HG03571 (cell line): Measurements from ENCODE around the gene AKAP13.

Source experiments
- ATAC-seq: cut with Tn5 transposase; IDR thresholded peaks from one replicate; pipeline ENCODE4 v1.9.1; 2021; ENCODE audit not compliant: unreplicated experiment

Gene AKAP13

DNA sequence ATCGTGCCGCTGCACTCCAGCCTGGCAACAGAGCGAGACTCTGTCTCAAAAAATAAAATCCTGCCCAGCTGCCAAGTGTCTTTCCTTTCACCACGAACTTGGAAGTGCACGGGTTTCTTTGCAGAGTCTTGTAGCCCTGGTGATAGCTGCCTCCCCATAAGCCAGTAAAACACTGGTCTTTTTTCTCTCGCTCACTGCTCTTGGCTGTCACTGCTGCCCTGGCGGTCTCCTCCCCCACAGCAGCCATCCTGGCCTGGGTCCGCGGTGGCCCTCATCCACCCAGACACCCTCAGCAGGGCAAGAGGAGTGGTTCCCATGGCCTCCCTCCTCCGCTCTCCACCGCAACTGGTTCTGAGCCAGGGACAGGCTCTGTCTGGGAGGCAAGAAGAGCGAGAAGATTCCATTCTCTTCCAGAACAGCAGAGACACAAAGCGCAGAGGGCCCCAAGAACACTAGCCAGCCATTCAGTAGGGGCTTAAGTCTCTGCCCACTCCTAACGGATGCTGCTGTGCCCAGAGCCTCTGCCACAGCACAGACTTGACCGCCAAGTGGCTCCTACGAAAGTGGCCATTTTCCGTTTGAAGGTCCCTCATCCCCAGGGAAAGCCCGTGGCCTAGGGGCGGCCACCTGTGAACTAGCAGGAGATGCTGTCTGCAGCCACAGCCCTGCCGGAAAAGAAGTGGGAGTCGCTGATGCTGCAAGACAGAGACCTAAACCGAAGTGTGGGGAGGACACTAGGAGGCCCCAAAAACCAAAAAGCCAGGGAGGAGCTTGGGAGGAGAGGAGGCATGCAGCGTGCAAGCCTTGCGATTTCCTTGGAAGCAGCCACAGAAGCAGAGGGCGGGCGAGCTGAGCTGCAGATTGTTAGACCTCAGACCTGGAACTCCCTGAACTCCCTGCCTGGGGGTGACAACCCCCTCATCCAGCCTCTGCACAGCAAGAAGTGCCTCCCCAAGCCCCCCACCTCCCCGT lies 370.2 kb downstream of the AKAP13 start:
- no peak for ATAC-seq

GRCh38 chr15:85751291-85752123 lies 371.1 kb downstream of the AKAP13 start:
- ATAC-seq = no peak

DNA sequence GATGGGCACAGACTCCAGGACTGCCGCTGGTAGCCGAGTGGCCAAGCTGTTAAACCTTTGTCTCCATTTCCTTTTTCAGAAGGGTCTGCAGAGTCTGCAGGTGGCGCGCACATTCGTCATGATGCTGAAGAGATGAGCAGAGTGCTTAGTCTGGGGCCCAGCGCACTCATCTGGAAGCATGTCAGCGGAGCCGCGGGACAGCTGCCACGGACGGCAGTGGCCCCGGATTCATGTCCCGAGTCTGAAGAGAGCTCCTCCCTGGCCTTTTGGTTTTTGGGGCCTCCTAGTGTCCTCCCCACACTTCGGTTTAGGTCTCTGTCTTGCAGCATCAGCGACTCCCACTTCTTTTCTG lies 371.7 kb downstream of the AKAP13 start:
- no peak for ATAC-seq

DNA sequence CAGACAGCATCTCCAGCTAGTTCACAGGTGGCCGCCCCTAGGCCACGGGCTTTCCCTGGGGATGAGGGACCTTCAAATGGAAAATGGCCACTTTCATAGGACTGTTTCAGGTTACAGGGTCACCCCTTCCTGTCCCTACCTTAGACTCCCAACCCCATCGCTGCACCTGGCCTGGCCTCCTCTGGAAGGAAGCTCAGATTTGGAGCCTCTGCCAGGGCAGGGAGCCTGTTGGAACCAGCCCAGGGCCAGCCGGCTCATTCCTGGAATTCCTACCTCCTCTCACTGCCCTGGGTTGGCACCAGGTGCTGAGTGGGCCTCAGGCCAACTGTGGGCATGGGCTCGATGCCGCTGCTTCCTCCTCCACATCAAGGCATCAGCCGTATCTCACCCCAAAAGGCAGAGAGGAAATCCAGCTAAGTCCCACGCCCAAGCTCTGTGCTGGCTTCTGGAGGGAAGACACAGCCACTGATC lies 372.1 kb downstream of the AKAP13 start:
- ATAC-seq = no peak

- ATAC-seq = no peak
These were observed 372.9 kb downstream of the AKAP13 start for GRCh38 chr15:85753261-85753660.

- ATAC-seq = no peak
These were observed 373.5 kb downstream of the AKAP13 start for GRCh38 chr15:85753791-85754452.

DNA sequence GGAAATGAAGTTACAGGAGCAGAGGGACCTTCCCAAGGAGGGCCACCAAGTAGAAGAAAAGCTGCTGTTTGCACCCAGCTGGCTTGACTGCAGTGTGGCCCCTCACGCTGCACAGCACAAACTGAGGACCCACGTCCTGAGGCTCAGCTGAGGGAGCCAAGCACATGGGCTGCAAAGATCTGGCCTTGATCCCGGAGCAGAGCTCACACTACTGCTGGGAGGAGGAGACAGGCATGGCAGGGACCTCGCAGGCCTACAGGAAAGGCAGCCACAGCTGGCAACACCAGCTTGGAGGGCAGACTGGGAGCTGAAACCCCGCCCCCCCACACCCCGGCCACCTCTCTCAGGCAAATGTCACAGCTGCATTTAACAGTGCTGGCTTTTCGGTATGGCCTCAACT lies 374.6 kb downstream of the AKAP13 start:
- no peak for ATAC-seq

- ATAC-seq = no peak
These were observed 375.1 kb downstream of the AKAP13 start for GRCh38 chr15:85755471-85755870.

DNA sequence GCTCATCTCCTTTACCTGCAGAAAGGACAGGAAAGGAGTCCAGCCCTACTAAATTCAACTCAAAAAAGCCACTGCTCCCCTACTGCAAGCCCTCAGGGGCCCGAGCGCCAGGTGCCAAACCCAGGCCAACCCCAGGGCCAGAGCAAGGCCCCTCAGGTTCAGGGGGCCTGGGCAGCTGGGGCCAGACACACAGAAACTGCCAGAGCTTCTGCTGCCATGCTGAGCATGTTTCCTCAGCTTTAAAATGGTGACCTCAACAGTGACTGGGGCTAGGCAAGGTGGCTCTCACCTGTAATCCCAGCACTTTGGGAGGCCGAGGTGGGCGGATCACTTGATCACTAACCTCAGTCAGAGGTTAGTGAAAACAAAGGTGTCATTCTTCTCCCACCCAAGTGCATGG lies 375.5 kb downstream of the AKAP13 start:
- ATAC-seq = no peak

GRCh38 chr15:85756411-85757072 lies 376.1 kb downstream of the AKAP13 start:
- ATAC-seq = no peak

- ATAC-seq = no peak
These were observed 376.9 kb downstream of the AKAP13 start for GRCh38 chr15:85757073-85757938.

- no peak for ATAC-seq
These were observed 377.7 kb downstream of the AKAP13 start for GRCh38 chr15:85757939-85758654.

GRCh38 chr15:85758655-85758978 lies 378.2 kb downstream of the AKAP13 start:
- no peak for ATAC-seq

GRCh38 chr15:85759376-85759775 lies 379.0 kb downstream of the AKAP13 start:
- no peak for ATAC-seq

GRCh38 chr15:85760049-85760448 lies 379.6 kb downstream of the AKAP13 start:
- no peak for ATAC-seq

DNA sequence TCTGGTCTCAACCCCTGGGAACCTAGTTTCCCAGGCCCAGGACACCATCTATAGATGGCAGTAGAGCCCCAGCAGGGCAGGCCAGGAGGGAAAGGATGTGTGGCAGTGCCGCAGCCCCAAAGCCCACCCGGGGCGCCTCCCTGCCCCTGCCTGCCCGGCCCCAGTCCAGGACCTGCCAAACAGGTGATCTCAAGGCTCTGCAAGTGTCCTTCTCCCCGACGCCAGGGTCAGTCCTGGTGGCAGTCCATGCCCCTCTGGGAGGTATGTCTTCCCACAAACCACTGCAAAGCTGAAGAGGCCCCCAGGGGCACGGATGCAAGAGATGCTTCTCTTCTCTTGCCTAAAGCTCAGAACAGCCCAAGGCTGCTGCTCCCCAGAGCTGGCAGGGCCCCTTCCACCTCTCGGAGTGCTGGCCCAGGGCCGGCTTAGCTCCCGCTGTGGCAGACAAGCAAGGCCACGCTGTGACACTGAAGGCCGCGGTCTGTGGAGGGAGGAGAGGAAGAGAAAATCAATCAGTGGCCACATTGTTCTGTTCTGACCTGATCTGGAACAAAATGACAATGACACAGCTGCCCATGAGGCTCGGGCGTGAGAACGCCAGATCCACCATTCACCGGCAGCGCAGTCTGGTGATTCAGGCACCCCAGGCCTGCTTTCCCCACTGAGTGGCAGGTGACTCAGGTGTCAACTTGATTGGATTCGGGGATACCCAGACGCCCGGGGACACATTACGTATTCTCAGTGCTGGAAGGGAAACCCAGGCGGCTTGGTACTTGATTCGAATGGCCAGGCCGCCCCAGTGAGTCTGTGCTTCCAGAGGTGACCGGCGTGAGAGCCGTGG lies 380.3 kb downstream of the AKAP13 start:
- no peak for ATAC-seq

- ATAC-seq = no peak
These were observed 381.2 kb downstream of the AKAP13 start for GRCh38 chr15:85761635-85762034.

GRCh38 chr15:85762039-85762755 lies 381.8 kb downstream of the AKAP13 start:
- no peak for ATAC-seq
